Lower lobe of right lung (tissue), 2 donors: ENCODE data around the gene MGA. TPM values are rescaled to one million over a fixed set of nuclear protein-coding genes. Genes with fewer than 3 reads are reported as not detected.

Experiments
- ATAC-seq, 2 donors: fragments of 200-7000 bp; cut with Tn5 transposase; one replicate each; pipeline ENCODE4 v1.9.1; 2020 to 2022; ENCODE audit warnings: mild to moderate bottlenecking in 2 of 2, moderate library complexity in 2 of 2
- DNase-seq: peaks from one replicate; pipeline ENCODE4 v3.0.0-alpha.2; 2020
- H3K27ac ChIP-seq: fragments of 200-600 bp; one replicate; pipeline ENCODE4 v1.8.0; 2022
- H3K27me3 ChIP-seq: fragments of 200-600 bp; one replicate; pipeline ENCODE4 v1.8.0; 2022; ENCODE audit warnings: low read depth
- H3K36me3 ChIP-seq: fragments of 200-600 bp; one replicate; pipeline ENCODE4 v1.8.0; 2022; ENCODE audit warnings: mild to moderate bottlenecking
- H3K4me1 ChIP-seq: fragments of 200-600 bp; one replicate; pipeline ENCODE4 v1.8.0; 2022
- H3K4me3 ChIP-seq: fragments of 200-600 bp; one replicate; pipeline ENCODE4 v1.8.0; 2022; ENCODE audit warnings: mild to moderate bottlenecking
- H3K9me3 ChIP-seq: fragments of 200-600 bp; one replicate; pipeline ENCODE4 v1.8.0; 2022
- CTCF ChIP-seq: fragments of 200-600 bp; IDR thresholded peaks from one replicate; pipeline ENCODE4 v1.8.0; 2022; ENCODE audit warnings: antibody characterized with exemption, mild to moderate bottlenecking
- intact Hi-C: fragments of 100-400 bp; cut with DNase I; formaldehyde crosslinking; loops from one replicate; pipeline ENCODE4 v1.11.0; 2022
- total RNA-seq: library from RNA; stranded (reverse); fragmentation: NEBNext Ultra II Directional; extraction: Animal tissue kit (Norgen Biotek cat#: 25700); gene quantifications from one replicate; pipeline ENCODE4 v1.2.1, GENCODE V29; 2021
- donor health status: DM: no; HTN: yes; CAD: no; lungs with severe emphysema.

MGA gene
- total RNA-seq, 1 donor from 2014 or later, result 38.7 TPM

DNA sequence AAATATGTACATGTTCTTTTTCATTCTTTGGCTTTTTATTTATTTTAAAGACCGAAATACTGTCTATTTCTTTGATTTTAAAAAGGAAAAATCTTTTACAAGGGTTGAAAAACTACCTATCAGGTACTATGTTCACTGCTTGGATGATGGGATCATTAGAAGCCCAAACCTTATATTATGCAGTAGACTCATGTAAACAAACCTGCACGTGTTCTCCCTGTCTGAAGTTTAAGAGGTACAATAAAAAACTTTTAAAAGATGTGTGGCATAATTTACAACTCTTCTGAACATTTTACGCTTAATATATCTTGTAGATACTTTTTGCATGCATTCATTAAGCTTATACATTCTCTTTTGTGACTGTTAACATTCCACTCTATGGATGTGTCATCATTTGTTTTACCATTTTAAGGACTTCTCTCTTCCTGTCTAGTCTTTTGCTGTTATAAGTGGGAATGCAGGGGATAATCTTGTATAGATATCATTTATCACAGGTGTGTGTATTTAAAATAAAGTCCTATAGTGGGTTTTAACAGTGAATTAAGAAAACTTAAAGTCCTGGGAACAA, 6.2 kb downstream of the MGA start:
- H3K36me3 ChIP-seq, result no peaks in the 10 kb centered on the region
- no peak overlapping the region for H3K27ac ChIP-seq
- no peaks in the 10 kb centered on the region for H3K27me3 ChIP-seq
- ATAC-seq (no peak), DNase-seq (no peak)
- H3K4me3 ChIP-seq, result no peak overlapping the region
- H3K4me1 ChIP-seq, result peaks cover 12% of the 10 kb centered on the region
- intact Hi-C loops, result no loop called here
- TF ChIP-seq CTCF, result no peak
- H3K9me3 ChIP-seq, result no peaks in the 10 kb centered on the region

- Histone ChIP-seq H3K36me3 (no peaks in the 10 kb centered on the region), H3K27ac (no peak overlapping the region), H3K4me3 (no peak overlapping the region), H3K4me1 (peaks cover 5% of the 10 kb centered on the region), H3K9me3 (no peaks in the 10 kb centered on the region), H3K27me3 (no peaks in the 10 kb centered on the region)
- intact Hi-C loops, result no loop called here
- no peak for ATAC-seq
- no peak for DNase-seq
- no peak for TF ChIP-seq CTCF
Observed at GRCh38 chr15:41669701-41670100, 9.5 kb downstream of the MGA start.

GRCh38 chr15:41671656-41672648, 11.7 kb downstream of the MGA start:
- no peaks in the 10 kb centered on the region for H3K9me3 ChIP-seq
- TF ChIP-seq CTCF, result no peak
- no peak for ATAC-seq
- no peak overlapping the region for H3K27ac ChIP-seq
- H3K4me3 ChIP-seq, result no peak overlapping the region
- no peaks in the 10 kb centered on the region for H3K36me3 ChIP-seq
- intact Hi-C loops, result no loop called here
- DNase-seq, result no peak
- H3K27me3 ChIP-seq, result no peaks in the 10 kb centered on the region
- peaks cover 5% of the 10 kb centered on the region for H3K4me1 ChIP-seq

DNA sequence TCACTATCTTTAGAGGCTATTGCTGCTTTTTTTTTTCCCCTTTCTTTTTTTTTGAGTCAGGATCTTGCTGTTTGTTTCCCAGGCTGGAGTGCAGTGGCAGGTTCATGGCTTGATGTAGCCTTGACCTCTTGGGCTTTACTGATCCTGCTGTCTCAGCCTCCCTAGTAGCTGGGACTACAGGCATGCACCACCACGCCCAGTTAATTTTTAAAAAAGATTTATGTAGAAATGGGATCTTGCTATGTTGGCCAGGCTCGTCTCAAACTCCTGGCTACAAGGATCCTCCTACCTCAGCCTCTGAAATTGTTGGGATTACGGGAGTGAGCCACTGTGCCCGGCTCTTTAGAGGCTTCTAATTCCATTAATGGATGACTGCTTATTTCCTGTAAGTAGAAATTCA, 15.1 kb downstream of the MGA start:
- Histone ChIP-seq H3K27ac (no peak overlapping the region), H3K4me3 (no peak overlapping the region), H3K36me3 (no peaks in the 10 kb centered on the region), H3K9me3 (no peaks in the 10 kb centered on the region), H3K4me1 (peaks cover 5% of the 10 kb centered on the region), H3K27me3 (no peaks in the 10 kb centered on the region)
- DNase-seq (no peak), ATAC-seq (no peak)
- intact Hi-C loops, result no loop called here
- TF ChIP-seq CTCF, result no peak

GRCh38 chr15:41678742-41679141, 18.5 kb downstream of the MGA start:
- no peaks in the 10 kb centered on the region for H3K4me1 ChIP-seq
- intact Hi-C loops, result no loop called here
- H3K36me3 ChIP-seq, result no peaks in the 10 kb centered on the region
- DNase-seq (no peak), ATAC-seq (no peak)
- no peaks in the 10 kb centered on the region for H3K27me3 ChIP-seq
- H3K9me3 ChIP-seq, result no peaks in the 10 kb centered on the region
- no peak for TF ChIP-seq CTCF
- H3K4me3 ChIP-seq, result no peak overlapping the region
- no peak overlapping the region for H3K27ac ChIP-seq
